ENCODE data around the gene CEP164.

The CEP164 gene

DNA sequence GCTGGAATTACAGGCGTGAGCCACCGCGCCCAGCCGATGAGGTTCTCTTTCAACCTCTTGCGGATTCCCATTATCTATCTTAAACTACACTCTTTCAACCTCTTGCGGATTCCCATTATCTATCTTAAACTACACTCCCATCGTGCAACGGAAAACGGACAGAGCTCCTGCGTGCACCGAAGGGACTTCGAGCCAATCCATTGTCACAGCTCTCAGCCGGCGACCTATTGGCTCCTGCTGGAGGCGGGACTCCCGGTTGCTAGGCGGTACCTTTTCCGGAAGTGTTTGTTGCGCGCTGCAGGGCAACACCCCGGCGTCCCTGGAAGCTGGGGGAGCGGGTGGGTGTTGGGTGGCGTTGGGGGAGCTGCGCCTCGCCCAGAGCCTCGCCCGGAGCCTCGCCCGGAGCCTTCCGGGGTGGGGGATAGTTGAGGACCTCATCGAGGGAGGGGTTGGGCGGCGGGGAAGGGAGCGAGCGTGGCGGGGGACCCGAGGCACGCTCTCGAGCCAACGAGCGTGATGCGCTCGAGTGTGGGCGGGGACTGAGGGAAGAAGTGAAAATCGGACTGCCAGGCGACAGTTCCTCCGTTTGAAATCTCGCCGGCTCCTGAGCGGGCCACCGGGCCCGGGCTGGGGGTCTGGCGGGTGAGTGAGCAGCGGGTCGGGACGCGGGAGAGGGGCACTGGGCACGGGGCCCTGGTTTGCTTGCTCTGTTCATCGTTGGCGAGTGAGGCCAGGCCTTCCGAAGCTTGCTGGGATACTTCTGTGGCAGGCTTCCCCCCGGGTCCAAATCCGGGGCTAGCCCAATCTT, at the start of gene CEP164:
Gene CEP164, plus strand, starts transcription at position 288 of the 808 bp plus-strand sequence. CDS start 10,733 bp downstream, outside the sequence.
- peak; percentile 75 to 98 (median 93) for DNase-seq

DNA sequence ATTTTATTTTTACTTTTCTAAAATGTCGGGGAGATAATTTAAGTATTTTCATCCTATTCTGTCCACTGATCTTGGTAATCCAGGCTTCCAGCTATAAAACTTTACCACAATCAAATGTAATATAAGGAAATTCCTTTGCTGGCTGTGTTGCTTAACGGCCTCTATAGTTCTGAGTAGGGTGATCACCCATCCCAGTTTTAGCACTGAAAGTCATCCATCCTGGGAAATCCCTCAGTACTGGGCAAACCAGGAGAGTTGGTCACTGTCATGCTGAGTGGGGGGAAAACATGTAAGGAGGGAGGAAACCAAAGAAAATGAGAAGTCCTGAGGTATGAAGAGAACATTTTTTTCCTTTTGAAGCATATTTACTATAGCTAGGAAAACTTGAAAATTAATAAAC, 49.3 kb upstream of the CEP164 start:
- no peak for DNase-seq

DNA sequence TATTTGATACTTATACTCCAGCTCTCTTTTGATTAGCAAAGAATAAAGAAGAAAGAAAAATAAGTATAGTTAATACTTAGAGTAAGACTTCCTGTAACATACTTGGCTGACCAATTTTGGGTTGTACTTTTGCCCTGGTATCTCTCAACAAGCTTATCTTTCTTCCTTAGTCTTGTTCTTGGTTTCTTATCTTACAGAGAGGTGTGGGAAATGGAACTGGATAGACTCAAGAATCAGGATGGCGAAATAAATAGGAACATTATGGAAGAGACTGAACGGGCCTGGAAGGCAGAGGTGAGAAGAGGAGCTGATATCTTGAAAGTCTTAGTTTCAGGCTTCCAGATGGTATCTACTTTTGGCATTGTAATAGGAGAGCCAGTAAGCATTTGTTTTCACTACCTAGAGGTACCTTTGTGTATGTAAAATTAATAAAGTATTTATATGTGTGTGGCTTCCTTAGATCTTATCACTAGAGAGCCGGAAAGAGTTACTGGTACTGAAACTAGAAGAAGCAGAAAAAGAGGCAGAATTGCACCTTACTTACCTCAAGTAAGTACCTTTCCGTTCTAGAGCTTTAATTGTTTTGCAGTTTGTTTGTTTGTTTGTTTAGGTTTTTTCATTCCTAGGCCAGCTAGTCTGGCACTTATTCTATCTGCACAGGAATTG, 47.8 kb upstream of the CEP164 start:
- DNase-seq = no peak

DNA sequence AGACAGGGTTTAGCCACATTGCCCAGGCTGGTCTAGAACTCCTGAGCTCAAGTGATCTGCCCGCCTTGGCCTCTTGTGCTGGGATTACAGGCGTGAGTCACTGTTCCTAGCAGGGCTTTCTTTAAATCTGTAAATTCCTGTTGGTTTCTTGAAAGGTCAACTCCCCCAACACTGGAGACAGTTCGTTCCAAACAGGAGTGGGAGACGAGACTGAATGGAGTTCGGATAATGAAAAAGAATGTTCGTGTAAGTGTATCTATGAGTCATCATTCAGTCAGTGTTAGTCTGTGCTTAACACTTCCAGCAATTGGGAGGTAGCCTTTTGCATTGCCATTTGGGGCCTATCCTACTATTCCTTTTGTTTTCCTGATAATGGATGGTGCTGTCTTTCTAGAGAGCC, 46.5 kb upstream of the CEP164 start:
- DNase-seq = peak in 1 of 14 donors; percentile 27

DNA sequence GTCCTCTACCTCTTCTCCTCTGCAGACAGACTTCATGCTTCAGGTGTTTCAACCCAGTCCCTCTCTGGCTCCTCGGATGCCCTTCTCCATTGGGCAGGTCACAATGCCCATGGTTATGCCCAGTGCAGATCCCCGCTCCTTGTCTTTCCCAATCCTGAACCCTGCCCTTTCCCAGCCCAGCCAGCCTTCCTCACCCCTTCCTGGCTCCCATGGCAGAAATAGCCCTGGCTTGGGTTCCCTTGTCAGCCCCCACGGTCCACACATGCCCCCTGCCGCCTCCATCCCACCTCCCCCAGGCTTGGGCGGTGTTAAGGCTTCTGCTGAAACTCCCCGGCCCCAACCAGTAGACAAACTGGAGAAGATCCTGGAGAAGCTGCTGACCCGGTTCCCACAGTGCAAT, 45.8 kb upstream of the CEP164 start:
- no peak for DNase-seq

DNA sequence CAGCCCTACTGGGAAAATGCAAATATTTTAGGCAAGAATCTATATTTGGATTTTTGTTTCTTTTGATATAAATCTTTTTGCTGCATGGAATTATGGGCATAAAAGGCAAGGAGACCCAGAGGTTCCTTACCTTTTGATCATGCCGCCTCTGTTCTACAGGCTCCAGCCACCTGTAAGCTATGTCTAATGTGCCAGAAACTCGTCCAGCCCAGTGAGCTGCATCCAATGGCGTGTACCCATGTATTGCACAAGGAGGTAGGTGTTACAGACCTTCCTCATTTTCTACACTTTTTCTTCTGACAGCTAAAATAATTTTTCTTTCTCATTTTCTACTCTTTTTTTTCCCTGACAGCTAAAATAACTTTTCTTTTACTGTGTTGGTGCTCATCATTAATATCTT, 44.7 kb upstream of the CEP164 start:
- no peak for DNase-seq

DNA sequence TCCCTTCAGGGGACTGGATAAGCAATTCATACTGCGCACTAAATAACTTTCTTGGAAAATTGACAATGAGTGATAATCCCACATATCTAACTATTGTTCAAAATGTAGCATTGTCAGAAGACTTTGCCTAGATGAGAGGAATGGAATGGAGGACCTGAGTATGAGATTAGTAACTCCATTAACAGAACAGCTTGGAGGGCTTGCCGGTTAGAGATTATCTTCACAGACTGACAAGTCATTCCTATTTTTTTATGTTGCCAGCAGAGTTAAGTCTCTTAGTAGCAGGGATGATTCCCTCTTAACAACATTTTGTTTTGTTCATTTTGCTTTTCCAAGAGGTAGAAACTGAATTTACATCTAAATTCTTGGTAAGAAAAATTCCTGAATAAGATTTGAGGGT, 43.6 kb upstream of the CEP164 start:
- no peak for DNase-seq

DNA sequence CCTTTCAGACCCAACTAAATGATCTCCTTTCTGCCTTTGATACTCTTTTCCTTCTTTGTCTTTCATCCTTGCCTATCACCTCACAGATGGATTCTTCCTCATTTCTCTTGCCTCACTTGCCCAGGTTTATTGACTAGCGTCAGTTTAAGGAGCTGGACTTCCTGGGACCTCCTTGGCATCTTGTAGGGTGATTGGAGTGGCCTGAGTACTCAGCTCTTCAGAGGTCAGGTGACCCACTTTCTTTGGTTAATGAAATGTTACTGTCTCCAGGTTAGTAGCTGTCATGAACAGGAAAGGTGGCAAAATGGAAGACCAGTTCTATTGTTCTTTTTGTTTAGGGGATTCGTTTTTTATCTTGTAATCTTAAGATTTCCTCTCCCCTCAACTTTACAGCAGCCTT, 41.1 kb upstream of the CEP164 start:
- DNase-seq = no peak

DNA sequence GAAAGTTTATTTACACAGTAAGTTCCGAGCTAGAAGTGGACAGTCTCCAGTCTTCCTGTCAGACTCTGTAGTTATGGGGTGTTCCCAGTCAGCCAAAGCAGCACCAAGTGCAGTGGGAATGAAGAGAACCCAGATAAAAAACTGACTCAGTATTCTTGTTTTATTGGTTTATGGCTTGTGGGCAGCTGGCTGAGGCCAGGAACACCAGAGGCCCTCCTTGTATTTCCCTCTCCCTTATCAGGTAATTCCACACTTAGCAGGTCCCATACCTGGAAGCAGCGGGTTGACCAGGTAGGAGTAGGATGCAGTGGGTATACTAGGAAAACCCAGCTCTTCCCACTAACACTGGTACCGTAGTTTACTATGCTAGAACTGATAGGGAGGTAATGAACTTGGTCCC, 40.0 kb upstream of the CEP164 start:
- DNase-seq = no peak

DNA sequence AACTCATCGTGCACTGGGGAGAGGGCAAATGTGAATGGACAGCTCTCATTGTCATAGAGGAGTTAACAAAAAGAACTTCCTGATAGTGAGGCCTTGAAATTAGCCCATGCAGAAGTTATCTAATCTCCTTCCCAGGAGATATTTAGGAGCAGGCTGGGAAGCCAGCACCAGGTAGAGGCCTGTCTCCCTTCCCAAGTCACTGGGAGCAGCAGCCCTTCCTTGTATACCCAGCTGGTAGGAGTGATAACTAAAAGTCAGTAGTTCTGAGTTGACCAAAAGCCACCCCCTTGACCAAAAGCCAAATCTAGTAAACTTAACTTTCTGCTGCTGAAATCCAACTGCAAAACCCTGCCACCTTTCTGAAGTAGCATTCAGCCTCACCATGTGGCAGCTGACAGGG, 37.9 kb upstream of the CEP164 start:
- DNase-seq = no peak

DNA sequence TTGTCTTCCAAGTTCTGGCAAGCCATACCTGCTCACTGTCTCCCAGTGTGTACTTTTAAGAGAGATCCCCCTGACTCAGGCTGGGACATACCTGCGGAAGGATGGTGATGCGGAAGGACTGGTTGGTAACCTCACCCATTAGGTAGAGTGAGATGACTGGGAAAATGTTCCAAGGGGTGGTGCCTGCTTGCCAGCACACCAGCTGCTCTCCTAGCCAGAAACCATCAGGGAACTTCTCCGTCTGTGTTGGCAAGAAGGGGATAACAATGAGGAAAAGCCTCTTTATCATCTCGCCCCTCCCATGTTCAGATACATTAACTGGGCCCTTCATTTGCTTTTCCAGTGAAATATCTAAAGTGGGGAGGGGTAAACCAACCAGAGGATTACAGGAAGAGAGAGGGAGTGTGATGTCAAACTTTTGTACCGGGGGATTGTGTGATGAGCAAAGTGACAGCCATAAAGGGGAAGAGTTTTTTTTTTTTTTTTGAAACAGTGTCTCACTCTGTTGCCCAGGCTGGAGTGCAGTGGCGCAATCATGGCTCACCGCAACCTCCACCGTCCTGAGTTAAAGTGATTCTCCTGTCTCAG, 36.8 kb upstream of the CEP164 start, which contains the start of gene BACE1-AS:
Gene BACE1-AS, plus strand, starts transcription at position 538 of the 588 bp plus-strand sequence.
- DNase-seq = peak in 1 of 14 donors; percentile 6

DNA sequence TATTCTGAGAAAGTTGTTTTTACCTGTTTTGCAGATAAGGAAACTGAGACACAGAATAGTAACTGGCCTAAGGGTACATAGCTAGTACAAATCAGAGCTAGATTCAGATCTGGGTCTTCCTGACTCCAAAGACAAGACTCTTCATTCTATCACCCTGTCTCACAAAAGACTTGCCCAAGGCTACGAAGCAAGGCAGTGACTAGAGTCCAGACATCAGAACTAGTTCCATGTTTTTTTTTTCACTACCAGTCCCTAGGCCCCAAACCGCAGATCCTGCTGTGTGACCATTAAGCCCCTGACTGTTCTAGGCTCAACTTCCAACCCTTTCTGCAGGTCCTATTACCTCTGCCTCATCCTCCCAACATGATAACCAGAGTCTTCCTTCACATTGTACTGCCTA, 35.0 kb upstream of the CEP164 start:
- no peak for DNase-seq

DNA sequence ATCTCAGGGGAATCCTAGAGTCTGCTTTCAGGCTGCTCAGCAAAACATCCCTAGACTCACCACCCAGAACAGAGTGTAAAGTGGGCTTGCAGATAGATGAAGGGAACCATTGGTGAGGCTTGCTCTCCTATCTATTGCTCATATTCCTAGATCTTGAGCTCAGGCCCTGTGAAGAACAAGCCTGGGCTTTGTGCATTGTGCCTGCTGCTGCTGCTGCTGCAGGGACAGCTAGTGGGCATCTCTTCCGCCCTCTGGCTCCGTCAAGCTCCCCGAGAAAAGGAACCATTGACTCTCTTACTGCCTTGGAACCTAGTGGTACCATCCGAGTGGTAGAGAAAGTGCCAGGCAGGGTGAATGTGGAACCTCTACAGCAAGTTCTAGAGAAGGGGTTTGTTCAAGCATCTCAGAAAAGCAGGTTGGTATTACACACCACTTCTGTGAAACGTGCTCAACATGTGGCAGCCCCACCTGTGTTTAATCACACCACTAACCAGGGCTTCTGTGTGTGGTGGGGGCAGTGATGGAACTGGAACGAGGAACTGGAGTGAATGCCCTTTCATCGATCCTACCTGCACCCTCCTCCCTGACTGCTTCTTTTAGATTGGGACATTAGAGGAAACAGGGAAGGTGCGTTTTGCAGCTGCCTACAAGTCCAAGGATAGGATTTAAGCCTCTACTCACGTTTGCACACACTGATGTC, 32.1 kb upstream of the CEP164 start:
- peak in 10 of 14 donors; percentile 33 to 73 (median 62) for DNase-seq

DNA sequence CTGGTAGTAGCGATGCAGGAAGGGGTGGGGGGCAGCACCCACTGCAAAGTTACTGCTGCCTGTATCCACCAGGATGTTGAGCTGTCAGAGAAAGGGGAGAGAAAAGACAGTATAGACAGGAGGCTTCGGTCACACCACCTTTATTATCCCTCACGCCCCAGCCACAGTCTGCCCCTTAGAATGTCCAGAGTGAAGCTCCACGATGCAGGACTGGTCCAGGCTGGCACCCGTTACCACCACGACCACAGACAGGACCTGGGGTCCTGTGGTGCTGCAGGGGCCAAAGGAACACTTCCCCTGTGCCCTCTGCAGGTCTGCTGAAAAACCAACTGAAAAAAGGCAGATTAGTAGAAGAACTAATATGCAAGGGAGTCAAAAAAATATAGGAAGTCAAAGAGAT, 30.8 kb upstream of the CEP164 start:
- no peak for DNase-seq

DNA sequence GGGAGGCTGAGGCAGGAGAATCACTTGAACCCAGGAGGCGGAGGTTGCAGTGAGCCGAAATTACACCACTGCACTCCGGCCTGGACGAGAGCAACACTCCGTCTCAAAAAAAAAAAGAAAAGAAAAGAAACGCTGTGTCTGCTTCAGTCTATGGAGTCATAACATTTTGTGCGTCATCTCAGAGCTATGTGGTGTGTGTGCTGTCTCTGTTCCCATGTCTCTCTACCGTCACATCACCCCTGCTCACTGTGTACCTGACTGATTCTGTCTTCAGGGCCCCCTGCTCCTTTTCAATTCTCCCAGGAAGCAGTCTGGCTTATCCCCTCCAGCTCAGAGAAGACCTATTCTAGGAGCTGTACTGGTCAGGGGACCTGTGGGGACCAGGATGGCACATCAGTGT, 29.5 kb upstream of the CEP164 start:
- no peak for DNase-seq

DNA sequence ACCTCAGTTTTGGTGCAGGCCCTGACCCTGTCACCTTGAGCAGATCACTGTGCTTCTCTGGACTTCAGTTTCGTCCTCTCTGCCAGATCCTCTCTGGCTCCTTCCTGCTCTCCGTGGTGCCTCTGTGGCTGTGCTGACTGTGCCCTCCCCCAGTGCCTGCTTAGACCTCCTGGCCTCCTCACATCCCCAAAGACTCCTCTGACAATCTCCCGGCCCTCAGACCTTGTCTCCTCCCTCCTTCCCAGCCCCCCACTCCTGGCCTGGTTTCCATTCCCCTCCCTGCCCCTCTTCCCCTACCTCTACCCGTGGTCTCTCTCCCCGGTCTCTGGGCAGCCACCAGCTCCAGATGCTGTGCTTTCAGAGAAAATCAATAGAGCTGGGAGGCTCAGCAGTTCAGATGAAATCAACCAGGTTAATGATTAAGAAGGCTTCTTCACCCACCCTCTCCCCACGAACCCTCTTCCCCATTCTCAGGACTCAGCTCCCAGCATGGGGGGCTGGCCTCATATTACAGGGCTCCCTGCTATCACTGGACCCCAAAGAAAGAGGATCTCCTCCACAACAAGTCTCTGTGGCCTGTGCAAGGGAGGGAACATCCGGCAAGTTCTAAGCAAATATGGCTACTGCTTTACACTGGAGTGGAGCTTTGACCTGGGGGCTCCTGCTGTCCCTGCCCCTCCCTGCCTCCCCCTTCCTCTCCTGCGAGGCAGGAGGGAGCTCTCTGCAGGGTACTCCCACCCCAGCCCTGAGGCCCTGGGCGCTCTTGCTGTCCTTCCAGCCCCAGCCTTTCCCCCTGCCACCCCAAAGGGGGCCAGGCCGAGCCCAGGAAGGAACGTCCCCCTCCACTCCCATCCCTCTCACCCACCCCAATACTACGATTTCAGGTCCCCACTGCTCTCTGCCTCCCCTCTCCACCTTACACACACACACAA, 28.0 kb upstream of the CEP164 start:
- DNase-seq = no peak

DNA sequence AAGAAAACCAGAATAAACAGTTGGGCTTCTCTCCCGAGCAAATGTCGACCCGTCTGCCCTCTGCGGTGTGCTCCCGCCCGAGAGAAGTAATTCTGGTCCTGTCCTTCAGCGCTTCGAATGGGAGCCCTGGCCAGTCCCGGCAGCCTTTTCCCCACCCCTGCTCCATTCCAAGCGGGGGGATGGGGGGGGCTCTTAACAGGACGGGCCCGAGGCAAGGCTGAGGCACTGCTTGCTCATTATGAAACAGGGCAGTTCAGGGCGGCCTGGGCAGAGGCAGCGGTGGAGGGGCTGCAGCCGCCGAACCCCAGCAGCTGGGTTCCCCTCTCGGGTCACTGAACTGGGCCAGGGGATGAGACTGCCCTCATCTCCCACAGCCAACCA, 27.4 kb upstream of the CEP164 start:
- DNase-seq = peak in 8 of 14 donors; percentile 22 to 56 (median 36)

DNA sequence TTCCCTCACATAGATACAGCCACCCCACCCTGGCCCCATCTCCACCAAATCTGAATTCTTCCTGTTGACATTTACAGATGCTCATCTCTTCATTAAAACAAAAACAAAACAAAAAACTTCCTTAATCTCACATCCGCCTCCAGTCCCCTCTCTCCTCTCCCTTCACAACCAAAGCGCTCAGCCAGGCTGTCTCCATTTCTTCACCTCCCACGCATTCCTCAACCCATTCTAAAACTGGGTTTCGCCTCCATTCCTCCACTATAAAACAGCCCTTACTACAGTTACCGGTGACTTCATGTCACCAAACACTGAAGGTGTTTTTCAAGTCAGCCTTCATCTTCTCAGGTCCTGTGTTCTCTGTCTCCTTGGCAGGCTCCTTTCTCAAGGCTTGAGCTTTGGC, 26.9 kb upstream of the CEP164 start:
- no peak for DNase-seq

DNA sequence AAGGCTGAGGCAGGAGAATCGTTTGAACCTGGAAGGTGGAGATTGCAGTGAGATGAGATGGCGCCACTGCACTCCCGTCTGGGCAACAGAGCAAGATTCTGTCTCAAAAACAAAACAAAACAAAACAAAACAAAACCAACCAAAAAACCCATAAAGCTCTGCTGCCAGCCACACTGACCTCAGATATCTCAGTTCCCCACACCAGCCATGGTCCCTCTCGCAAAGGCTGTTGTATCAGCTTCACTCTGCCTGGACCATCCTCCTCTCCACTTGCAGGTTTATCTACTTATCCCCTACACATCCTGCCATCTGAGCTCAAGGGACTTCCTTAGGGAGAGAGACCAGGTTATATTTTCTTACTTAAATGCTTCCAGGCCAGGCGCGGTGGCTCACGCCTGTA, 25.4 kb upstream of the CEP164 start:
- no peak for DNase-seq

DNA sequence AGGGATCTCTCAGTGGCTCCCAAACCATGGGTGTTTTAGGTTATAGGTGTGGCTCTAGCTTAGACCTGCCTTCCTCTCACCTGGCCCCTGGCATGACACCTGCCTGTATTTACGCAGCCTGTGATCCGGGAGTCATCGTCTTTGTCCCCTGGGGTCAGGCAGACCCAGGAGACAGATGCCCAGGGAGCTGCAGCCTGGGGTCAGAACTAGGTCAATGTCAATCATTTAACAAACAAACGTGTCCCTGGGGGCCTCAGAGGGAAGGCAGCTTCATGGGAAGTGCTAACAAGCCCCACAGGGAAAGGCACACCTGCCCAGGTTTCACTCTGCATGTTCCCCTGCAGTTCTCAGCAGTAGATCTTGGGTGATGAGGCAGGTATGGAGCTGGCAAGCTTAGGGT, 24.6 kb upstream of the CEP164 start:
- no peak for DNase-seq

DNA sequence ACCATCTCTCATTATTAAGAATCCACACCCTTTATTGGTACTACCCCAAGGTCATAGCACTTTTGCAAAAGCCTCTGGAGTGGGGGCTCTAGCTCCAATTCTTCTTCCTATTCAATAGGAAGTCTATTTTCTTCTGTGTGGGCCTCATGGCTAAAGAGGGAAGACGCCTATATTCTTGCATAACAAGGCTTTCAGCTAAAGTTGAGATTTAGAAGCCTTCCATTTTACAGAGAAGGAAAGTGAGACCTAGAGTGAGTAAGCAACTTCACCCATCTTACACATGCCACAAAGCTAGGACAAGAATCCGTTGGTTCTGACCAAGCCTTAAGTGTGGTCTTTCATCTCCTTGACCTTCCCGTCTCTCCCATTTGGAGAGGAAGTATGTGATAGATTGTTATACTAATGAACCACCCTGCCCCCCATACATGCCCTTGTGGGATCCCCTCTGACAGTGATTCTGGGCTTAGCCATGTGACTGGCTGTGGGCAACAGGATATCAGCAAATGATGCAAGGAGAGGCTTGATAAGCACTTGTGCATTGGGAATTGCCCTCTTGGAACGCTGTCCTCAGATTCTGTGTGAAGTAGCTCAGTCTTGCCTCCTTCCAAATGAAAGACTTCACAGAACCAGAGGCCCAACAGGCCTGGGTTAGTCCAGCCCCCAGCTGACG, 23.9 kb upstream of the CEP164 start:
- DNase-seq = no peak

All from C1 segment of cervical spinal cord (tissue), 14 donors.